Upper lobe of left lung (tissue), 6 donors: Measurements from ENCODE around the gene PAQR7. TPM values are rescaled to one million over a fixed set of nuclear protein-coding genes. Genes with fewer than 3 reads are reported as not detected.

Experiments
- ATAC-seq, 2 donors: fragments of 200-7000 bp; cut with Tn5 transposase; one replicate each; pipeline ENCODE4 v1.9.1; 2022; ENCODE audit warnings: mild to moderate bottlenecking in 2 of 2, moderate library complexity in 2 of 2; ENCODE audit not compliant: low FRiP score in 2 of 2
- DNase-seq, 2 donors: peaks; one replicate each; pipeline ENCODE4 v3.0.0-alpha.2; 2019 to 2020
- H3K27ac ChIP-seq, 4 donors: fragments of 200-600 bp; sonication (generic); one replicate each; pipeline ENCODE4 v1.5.1; 2016 to 2019
- H3K27me3 ChIP-seq, 4 donors: fragments of 200-600 bp; sonication (generic); one replicate each; pipeline ENCODE4 v1.5.1; 2017 to 2019
- H3K36me3 ChIP-seq, 4 donors: fragments of 200-600 bp; sonication (generic); one replicate each; pipeline ENCODE4 v1.5.1; 2016 to 2019
- H3K4me1 ChIP-seq, 4 donors: fragments of 200-600 bp; sonication (generic); one replicate each; pipeline ENCODE4 v1.5.1; 2018 to 2019
- H3K4me3 ChIP-seq, 4 donors: fragments of 200-600 bp; sonication (generic); one replicate each; pipeline ENCODE4 v1.5.1; 2017 to 2019; ENCODE audit warnings: mild to moderate bottlenecking in 2 of 4, moderate library complexity in 1 of 4
- H3K9me3 ChIP-seq, 4 donors: fragments of 200-600 bp; sonication (generic); one replicate each; pipeline ENCODE4 v1.5.1; 2018 to 2019
- EP300 ChIP-seq, 4 donors: sonication (generic); formaldehyde crosslinking; IDR thresholded peaks; one replicate each; pipeline ENCODE4 v1.5.1; 2017; ENCODE audit warnings: antibody characterized with exemption in 4 of 4, control low read depth in 2 of 4
- POLR2A ChIP-seq, 4 donors: fragments of 450-650 bp; IDR thresholded peaks; one replicate each; pipeline ENCODE4 v1.5.1; 2016 to 2017; ENCODE audit warnings: antibody characterized with exemption in 4 of 4, mild to moderate bottlenecking in 2 of 4
- POLR2AphosphoS5 ChIP-seq, 2 donors: sonication (generic); formaldehyde crosslinking; IDR thresholded peaks; one replicate each; pipeline ENCODE4 v1.5.1; 2017; ENCODE audit warnings: antibody characterized with exemption in 2 of 2
- WGBS, 2 donors: methylation state at CpG; one replicate each; pipeline ENCODE4 v1.1.5; 2017 to 2018; 5-methylcytosine and 5-hydroxymethylcytosine counted together
- total RNA-seq, 6 donors: library from RNA; depleted of rRNA in 4 of 6; stranded (reverse); fragments of >200 nt in 4 of 6; gene quantifications; one replicate each; pipeline versions ENCODE4 v1.1.0 to v1.2.1, GENCODE V29; 2016 to 2021
- TF ChIP-seq, protein P1 (sequence below), 6 experiments: fragments of 450-650 bp in 4 of 6; fragments of 200-600 bp in 2 of 6; sonication (generic) in 2 of 6; IDR thresholded peaks; one replicate each; pipeline ENCODE4 v1.5.1; 2016 to 2019; ENCODE audit warnings: antibody characterized with exemption in 6 of 6
- donor health status: DM: no; HTN: no; CAD: no; lungs with moderate emphysema.
- donor health status: DM: no; HTN: yes; CAD: no; lungs with severe emphysema.

The PAQR7 gene
- total RNA-seq, 6 donors from 2014 or later: 1.9 to 9.6 (median 7.0) TPM

DNA sequence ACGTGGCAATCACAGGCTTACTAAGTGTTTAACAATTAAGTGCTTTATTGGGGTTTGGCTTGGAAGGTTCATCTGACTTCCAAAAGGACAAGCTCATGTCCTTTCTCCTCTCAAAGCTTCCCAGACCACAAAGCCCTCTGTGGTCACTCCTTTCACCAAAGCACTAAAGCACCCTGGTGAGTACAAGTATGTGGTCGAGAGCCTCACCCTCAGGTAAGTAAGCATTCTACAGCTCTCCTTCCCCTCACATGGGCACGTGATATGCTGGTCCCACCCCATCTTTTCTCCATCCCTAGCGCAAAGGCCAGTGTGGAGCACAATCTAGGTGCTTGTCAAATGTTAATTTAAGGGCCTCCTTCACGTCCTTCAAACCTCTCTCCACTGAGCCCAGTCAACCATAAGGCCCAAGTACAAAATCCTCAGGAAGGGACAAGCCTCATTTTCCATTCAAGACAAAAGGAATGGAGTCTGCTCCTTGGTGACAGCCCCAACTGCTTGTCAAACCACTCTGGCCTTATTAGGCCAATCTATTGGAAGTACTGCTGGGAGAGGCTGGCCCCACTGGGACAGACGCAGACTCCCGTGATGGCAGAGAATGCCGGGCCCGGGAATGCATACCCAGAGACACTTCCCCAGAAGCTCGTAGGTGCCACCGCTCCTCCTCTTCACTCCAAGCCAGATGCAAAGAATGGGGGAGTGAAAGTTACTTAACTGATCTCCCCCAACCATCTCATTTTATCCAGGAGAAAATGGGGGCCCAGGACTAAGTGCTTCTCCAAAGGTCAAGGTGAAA, 22.9 kb upstream of the PAQR7 start:
- ATAC-seq (peak in 1 of 2 donors; percentile 84), DNase-seq (peak in 1 of 2 donors; percentile 77)
- H3K27me3 ChIP-seq: no peaks in the 10 kb centered on the region
- H3K9me3 ChIP-seq: no peaks in the 10 kb centered on the region
- TF ChIP-seq, protein P1, sequence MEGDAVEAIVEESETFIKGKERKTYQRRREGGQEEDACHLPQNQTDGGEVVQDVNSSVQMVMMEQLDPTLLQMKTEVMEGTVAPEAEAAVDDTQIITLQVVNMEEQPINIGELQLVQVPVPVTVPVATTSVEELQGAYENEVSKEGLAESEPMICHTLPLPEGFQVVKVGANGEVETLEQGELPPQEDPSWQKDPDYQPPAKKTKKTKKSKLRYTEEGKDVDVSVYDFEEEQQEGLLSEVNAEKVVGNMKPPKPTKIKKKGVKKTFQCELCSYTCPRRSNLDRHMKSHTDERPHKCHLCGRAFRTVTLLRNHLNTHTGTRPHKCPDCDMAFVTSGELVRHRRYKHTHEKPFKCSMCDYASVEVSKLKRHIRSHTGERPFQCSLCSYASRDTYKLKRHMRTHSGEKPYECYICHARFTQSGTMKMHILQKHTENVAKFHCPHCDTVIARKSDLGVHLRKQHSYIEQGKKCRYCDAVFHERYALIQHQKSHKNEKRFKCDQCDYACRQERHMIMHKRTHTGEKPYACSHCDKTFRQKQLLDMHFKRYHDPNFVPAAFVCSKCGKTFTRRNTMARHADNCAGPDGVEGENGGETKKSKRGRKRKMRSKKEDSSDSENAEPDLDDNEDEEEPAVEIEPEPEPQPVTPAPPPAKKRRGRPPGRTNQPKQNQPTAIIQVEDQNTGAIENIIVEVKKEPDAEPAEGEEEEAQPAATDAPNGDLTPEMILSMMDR (IDR thresholded peaks at IDR 0.05): no peak
- peak in 1 of 2 donors; percentile 15 for TF ChIP-seq POLR2AphosphoS5 (IDR thresholded peaks at IDR 0.05)
- peaks cover 3 to 27% (median 15%) of the 10 kb centered on the region in 4 donors for H3K4me1 ChIP-seq
- H3K4me3 ChIP-seq: no peak overlapping the region
- H3K27ac ChIP-seq: peak overlapping the region in 1 of 4 donors; percentile 31
- 67 to 70% methylated on average over 11 of the region's 11 CpGs for WGBS, 2 donors
- peaks cover 0 to 23% (median 0%) of the 10 kb centered on the region in 4 donors for H3K36me3 ChIP-seq

DNA sequence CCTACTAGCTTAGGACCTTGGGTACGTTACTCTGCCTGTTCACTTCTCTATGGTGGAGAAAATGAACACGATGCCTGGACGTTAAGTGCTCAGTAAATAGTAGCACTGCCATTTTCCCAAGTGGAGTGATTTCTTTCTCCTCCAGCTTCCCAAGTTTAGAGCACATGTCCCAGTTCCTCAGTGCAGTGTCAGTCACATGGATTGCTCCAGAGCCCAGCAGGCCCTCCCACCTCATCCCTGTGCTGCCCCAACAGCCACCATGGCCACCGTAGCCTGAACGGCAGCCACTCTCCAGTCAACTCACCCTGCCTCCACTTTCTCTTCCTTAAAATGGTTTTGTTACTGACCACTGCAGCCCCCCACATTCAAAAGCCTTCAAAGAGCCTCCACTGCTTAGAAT, 22.2 kb upstream of the PAQR7 start:
- no peaks in the 10 kb centered on the region for H3K27me3 ChIP-seq
- H3K27ac ChIP-seq: peak overlapping the region in 1 of 4 donors; percentile 31
- peaks cover 0 to 21% (median 0%) of the 10 kb centered on the region in 4 donors for H3K36me3 ChIP-seq
- WGBS, 2 donors: 71 to 73% methylated on average over 5 of the region's 5 CpGs
- ATAC-seq: no peak
- TF ChIP-seq, protein P1 (IDR thresholded peaks at IDR 0.05): no peak
- no peak for TF ChIP-seq POLR2AphosphoS5 (IDR thresholded peaks at IDR 0.05)
- H3K4me1 ChIP-seq: peaks cover 7 to 27% (median 16%) of the 10 kb centered on the region in 4 donors
- no peaks in the 10 kb centered on the region for H3K9me3 ChIP-seq
- H3K4me3 ChIP-seq: no peak overlapping the region
- DNase-seq: no peak

DNA sequence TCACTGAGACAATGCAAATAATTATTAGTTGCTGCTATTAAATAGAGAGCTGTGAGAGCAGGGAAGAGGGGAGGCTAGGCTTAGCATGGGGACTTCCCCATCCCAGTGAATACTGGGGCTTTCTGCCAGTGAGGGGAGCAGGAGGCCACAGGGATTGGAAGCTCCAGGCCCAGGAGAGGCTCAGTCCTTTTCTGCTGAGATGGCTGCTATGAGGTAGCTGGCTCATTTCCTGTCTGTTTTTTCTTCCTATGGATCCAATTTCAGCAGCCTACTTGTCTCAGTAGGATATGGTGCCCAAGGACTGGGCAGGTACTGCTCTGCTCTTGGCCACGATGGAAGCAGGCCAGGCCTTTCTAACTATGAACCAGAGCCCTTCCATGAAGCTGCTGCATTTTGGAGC, 20.8 kb upstream of the PAQR7 start:
- DNase-seq (no peak), ATAC-seq (no peak)
- H3K4me1 ChIP-seq: peaks cover 12 to 34% (median 23%) of the 10 kb centered on the region in 4 donors
- H3K4me3 ChIP-seq: no peak overlapping the region
- no peak overlapping the region for H3K27ac ChIP-seq
- peaks cover 0 to 12% (median 0%) of the 10 kb centered on the region in 4 donors for H3K36me3 ChIP-seq
- TF ChIP-seq POLR2AphosphoS5 (IDR thresholded peaks at IDR 0.05) (no peak), POLR2A (IDR thresholded peaks at IDR 0.05) (no peak), EP300 (IDR thresholded peaks at IDR 0.05) (no peak)
- TF ChIP-seq, protein P1 (IDR thresholded peaks at IDR 0.05): no peak
- WGBS, 2 donors: 67 to 96% methylated on average over 1 of the region's 1 CpG
- no peaks in the 10 kb centered on the region for H3K9me3 ChIP-seq
- no peaks in the 10 kb centered on the region for H3K27me3 ChIP-seq

DNA sequence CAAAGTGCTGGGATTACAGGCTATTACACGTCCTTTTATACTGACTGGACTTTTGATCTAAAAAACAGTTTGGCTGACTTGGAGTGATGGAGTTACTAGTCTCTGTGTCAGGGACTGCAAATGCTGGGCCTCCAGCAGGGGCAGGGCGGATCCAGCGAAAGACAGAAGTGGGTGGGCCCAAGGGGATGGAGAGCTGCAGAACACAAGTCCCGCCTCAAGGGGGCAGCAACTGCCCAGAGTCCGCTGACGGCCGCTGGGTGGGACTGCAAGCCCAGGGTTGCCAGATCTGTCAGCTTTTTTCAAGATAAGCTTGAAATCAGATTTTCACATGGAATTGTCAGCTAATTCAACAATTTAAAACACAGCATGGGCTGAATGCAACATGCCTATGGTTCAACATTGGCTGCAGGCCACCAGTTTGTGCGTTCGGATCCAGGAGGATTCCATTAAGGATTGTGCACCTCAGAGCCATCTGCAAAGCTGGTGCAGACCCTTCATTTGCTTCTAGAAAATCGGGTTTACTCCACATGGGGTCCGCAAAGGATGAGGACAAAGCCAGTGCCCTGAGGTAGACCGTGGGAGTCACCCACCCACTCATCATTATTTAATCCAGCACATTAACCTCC, 20.0 kb upstream of the PAQR7 start:
- H3K27ac ChIP-seq: peak overlapping the region in 1 of 4 donors; percentile 6
- no peak overlapping the region for H3K4me3 ChIP-seq
- peaks cover 0 to 6% (median 0%) of the 10 kb centered on the region in 4 donors for H3K36me3 ChIP-seq
- H3K9me3 ChIP-seq: no peaks in the 10 kb centered on the region
- TF ChIP-seq POLR2AphosphoS5 (IDR thresholded peaks at IDR 0.05): peak; percentile 12 to 40
- TF ChIP-seq POLR2A (IDR thresholded peaks at IDR 0.05): peak in 1 of 4 donors; percentile 24
- TF ChIP-seq, protein P1 (IDR thresholded peaks at IDR 0.05): peak; percentile 96 to 99 (median 98)
- TF ChIP-seq EP300 (IDR thresholded peaks at IDR 0.05): no peak
- 18 to 26% methylated on average over 8 to 12 of the region's 12 CpGs for WGBS, 2 donors
- peak; percentile 94 to 97 for ATAC-seq
- peak; percentile 89 to 93 for DNase-seq
- no peaks in the 10 kb centered on the region for H3K27me3 ChIP-seq
- peaks cover 12 to 36% (median 27%) of the 10 kb centered on the region in 4 donors for H3K4me1 ChIP-seq
